ENCODE measurements around the gene MPLKIP.
"Not testable (repeated sequence)": the region's sequence is repeated elsewhere in the genome, so short reads cannot be mapped to it uniquely, and the experiment has no call there.

Gene MPLKIP

DNA sequence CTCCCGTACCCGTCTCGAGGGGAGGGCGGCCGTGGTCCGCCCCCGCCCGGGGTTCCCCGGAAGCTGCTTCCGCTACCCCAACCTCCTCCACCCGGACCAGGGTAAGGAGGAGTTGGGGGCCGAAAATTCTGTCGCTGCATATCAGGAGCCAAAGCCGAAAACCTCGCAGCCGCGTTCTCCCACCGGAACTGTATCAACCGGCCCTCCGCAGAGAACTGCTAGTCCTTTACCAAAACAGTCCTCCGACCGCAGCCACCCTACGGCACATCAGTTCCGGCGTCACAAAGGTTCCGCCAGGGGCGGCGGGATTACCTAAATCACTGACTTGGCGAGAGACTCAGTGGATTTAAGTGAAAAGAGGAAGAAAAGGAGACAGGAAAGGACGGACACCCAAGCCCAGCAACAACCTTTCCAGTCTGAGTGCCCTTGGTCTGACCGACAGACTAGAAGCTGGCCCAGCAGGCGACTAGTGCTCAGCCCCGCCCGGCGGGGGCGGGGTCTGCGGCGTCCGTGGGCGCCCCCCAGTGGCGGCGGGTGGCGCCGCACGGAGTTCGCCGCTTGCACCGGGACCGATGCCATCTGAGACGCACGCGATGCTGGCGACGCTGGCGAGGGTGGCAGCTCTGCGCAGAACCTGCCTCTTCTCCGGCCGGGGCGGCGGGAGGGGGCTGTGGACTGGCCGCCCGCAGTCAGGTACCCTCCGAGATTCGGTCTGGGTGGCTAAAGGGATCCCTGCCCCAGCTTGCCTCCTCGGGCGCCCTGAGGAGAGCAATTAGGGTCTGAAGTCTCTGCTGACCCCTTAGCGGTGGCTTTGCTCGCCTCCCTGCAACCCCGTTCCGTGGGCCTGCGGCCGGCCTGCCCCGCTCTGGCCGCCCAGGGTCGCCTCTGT lies at the start of gene MPLKIP, which contains the start of gene SUGCT:
MPLKIP (minus strand) TSS at position 195 of the 889 bp plus-strand sequence; CDS start at position 140, 55 bp downstream.
SUGCT (plus strand) TSS at position 578 of the 889 bp plus-strand sequence.
- DNase-seq (ENCODE audit: low read depth in 2 of 3, low spot score in 2 of 3): peak; percentile 71 to 80 (median 77)

DNA sequence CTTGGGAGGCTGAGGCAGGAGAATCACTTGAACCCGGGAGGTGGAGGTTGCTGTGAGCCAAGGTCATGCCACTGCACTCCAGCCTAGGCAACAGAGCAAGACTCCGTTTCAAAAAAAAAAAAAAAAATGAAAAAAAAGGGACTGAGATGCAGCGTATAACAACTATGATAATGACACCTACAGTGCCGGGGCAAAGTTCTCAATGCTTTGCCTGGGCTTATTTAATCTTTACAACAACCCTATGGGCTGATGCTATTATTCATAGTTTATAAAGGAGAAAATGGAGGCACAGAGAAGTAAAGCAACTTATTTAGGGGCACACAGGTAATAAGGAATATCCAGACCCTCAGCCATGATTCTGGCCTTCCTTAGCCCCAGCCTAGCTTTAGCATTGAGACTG lies 48.0 kb upstream of the MPLKIP start:
- no peak for DNase-seq (ENCODE audit: low read depth in 2 of 3, low spot score in 2 of 3)

DNA sequence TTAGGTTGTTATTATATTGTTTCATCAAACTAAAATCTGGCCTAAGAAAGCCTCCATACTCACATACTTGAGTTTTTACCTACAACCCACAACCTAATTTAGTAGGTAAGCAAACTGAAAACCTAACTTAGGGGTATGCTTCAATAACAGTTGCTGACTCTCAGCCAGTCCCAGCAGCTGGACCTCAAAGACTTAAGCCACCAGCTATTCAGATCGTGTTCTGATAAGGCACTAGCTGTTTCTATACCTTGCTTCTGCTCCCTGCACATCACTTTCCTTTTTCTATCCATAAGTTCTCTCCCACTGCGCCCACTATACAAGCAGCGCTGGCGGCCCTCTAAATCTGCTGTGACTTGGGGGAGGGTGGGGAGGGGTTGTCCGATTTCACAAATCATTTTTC lies 42.6 kb upstream of the MPLKIP start:
- DNase-seq (ENCODE audit: low read depth in 2 of 3, low spot score in 2 of 3): no peak

DNA sequence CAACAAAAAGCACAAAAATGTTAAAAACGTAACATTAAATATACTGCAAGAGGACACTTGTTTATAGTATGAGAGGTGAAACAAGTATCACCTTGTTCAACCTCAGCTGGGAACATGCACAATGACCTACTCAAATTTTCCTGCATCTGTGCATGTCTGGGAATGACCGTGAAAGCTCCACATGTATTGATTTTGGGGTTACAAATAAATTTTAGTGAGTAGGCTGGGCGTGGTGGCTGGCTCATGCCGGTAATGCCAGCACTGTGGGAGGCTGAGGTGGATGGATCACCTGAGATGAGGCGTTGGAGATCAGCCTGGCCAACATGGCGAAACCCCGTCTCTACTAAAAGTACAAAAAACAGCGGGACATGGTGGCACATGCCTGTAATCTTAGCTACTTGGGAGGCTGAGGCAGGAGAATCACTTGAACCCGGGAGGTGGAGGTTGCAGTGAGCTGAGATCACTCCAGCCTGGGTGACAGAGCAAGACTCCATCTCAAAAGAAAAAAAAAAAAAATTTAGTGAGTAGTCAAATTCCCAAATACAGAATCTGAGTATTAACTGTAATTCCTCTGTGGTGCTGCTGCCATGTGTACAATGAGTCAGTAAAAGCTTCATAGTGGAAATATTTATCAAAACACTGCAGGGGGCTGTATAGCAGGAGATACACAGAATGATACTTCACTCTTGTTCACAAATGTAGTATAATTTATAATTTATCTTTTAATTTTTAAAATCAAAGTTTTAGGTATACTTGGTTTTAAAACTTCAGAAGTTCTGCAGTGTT lies 41.5 kb upstream of the MPLKIP start:
- no peak for DNase-seq (ENCODE audit: low read depth in 2 of 3, low spot score in 2 of 3)

DNA sequence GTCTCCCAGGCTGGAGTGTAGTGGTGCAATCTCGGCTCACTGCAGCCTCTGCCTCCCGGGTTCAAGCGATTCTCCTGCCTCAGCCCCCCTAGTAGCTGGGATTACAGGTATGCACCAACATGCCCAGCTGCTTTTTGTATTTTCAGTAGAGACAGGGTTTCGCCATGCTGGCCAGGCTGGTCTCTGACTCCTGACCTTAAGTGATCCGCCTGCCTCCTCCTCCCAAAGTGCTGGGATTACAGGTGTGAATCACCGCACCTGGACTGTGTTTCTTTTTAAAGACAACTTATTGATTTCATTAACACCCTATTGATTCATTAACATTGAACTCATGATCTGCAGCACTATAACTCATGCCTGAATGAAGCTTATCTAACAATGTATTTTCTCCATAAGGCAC lies 40.8 kb upstream of the MPLKIP start:
- DNase-seq (ENCODE audit: low read depth in 2 of 3, low spot score in 2 of 3): not testable (repeated sequence)

DNA sequence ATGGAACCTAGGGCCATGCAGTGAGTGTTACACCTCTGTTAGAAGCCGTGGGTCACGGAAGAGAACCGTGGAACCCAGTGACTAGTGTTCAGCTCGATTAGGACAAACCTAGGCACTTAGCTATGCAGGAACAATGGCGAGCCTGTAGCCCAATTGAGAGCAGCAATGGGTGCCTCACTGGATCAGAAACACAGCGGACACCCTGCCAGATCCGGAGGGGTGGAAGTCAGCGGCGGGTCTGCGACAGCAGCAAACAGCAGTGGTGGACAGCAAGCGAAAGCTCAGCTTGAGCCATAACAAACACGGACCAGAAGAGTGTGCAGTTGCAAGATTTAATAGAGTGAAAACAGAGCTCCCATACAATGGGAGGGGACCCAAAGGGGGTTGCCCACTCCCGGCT lies 38.7 kb upstream of the MPLKIP start:
- not testable (repeated sequence) for DNase-seq (ENCODE audit: low read depth in 2 of 3, low spot score in 2 of 3)

DNA sequence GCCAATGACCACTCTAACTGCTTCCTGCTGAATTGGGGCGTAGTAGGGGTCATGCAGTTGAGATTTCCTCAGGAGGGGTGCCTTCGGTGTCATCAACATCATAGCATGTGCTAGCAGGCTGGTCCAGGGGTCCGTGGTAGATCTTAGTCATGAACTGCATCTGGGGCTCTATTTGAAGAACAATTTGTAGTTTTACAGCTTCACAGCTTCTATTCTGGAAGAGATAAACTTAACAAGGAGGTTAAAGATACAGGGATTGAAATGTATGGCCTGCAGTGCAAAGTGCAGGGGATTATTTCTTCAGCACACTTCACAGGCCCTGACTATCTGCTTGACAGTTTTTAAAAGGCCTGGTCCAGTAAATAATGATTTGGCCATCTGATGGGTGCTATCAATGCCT lies 33.8 kb upstream of the MPLKIP start:
- not testable (repeated sequence) for DNase-seq (ENCODE audit: low read depth in 2 of 3, low spot score in 2 of 3)

DNA sequence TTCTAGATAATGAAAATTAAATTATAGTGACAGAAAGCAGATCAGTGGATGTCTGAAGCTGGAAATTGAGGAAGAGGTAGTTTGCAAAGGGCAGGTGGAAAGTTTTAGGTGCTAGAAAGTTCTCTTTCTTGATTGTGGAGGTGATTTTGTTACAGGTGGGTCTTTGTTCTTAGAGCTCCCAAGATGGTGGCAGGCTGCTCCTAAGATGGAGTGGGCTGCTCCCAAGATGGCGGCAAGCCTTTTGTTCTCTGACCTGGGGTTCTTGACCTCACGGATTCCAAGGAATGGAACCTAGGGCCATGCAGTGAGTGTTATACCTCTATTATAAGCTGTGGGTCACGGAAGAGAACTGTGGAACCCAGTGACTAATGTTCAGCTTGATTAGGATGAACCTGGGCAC lies 32.9 kb upstream of the MPLKIP start:
- DNase-seq (ENCODE audit: low read depth in 2 of 3, low spot score in 2 of 3): no peak

DNA sequence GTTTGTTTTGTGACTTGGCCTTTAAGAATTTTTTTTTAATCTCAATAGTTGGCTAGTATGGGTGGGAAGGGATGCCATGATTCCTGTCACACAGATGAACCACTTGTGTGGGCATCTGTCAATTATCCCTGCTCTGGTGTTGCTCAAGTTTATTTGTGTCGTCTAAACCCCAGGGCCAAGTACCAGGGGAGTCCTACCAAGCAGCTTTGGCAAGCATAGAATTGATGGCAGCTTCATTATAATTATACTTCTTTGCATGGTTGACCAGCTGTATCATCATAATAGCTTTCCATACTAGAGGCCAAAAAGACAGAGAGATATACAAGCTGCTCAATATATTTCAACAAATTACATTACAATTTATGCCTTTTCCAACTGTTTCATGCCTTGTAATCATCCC lies 30.8 kb upstream of the MPLKIP start:
- DNase-seq (ENCODE audit: low read depth in 2 of 3, low spot score in 2 of 3): no peak

DNA sequence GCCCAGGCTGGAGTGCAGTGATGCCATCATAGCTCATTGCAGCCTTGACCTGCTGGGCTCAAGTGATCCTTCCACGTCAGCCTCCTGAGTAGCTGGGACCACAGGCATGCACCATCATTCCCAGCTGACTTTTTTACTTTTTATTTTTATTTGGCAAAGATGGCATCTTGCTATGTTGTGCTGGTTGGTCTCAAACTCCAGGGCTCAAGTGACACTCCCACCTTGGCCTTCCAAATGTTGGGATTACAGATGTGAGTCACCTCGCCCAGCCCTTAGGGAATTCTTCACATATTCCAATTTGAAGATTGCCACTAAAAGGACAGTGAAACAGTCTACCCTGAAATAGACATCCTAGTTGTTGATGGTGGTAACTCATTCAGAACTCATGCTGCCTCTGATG lies 28.1 kb upstream of the MPLKIP start:
- no peak for DNase-seq (ENCODE audit: low read depth in 2 of 3, low spot score in 2 of 3)

DNA sequence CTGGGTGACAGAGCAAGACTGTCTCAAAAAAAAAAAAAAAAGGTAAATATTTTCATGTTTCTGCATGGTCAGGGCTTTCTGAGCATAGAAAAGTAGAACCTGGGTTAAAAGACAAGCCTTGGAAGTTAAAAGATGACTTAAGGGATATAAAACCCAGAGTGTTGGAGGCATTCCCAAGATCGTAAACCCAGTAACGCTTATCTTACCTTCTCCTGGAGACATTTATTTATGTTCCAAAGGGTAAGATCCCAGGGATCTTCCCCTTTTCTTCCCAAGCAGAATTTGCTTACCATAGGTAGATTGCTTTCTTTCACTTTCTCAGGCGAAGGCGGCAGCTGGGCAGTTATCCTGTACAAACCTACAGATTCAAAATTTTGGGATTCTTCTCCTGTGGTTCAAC lies 22.6 kb upstream of the MPLKIP start:
- DNase-seq (ENCODE audit: low read depth in 2 of 3, low spot score in 2 of 3): no peak

DNA sequence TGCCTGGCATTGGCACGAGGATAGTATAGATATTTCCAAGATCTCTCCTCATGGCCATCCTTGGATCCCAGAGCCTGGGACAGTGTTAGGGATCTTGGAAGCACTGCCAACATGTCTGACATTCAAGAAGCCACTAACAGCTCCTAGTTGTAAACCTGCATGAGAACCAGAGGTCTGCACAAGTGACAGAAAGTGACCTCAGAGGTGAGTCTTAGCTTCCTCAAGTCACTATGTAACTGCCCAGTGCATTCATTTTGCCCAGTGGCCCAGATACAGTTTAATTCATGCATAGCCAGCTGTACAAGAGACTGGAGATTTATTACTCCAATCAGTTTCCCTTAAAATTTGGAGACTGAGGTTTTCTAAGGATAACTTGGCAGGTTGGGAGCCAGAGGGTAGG lies 17.1 kb upstream of the MPLKIP start:
- DNase-seq (ENCODE audit: low read depth in 2 of 3, low spot score in 2 of 3): no peak

DNA sequence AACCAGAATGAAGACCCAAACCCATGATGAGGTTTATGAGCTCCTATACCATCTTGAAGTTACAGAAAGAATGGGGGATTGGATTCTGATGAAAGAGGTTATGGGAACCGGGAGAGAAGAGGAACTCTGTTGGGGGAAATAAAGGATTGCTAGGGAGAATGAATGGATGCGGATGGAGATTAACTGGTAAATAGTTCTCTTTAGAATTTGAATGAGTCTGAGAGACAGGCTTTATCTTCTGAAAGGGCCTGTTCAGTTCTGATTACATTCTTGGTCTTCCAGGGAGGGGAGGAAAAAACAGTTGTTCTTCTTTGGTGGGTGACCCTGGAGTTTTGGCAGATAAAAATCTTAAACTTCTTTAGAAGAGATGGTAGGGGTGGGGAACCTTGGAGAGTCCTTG lies 14.2 kb upstream of the MPLKIP start:
- DNase-seq (ENCODE audit: low read depth in 2 of 3, low spot score in 2 of 3): no peak

DNA sequence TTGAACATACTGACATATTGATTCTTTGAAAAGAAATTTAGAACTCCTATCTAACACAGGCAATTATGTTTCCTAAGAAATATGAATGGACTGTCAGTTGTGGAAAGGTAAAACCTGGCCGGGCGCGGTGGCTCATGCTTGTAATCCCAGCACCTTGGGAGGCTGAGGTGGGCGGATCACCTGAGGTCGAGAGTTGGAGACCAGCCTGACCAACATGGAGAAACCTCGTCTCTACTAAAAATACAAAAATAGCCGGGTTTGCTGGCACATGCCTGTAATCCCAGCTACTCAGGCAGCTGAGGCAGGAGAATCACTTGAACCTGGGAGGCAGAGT lies 13.8 kb upstream of the MPLKIP start:
- DNase-seq (ENCODE audit: low read depth in 2 of 3, low spot score in 2 of 3): not testable (repeated sequence)

DNA sequence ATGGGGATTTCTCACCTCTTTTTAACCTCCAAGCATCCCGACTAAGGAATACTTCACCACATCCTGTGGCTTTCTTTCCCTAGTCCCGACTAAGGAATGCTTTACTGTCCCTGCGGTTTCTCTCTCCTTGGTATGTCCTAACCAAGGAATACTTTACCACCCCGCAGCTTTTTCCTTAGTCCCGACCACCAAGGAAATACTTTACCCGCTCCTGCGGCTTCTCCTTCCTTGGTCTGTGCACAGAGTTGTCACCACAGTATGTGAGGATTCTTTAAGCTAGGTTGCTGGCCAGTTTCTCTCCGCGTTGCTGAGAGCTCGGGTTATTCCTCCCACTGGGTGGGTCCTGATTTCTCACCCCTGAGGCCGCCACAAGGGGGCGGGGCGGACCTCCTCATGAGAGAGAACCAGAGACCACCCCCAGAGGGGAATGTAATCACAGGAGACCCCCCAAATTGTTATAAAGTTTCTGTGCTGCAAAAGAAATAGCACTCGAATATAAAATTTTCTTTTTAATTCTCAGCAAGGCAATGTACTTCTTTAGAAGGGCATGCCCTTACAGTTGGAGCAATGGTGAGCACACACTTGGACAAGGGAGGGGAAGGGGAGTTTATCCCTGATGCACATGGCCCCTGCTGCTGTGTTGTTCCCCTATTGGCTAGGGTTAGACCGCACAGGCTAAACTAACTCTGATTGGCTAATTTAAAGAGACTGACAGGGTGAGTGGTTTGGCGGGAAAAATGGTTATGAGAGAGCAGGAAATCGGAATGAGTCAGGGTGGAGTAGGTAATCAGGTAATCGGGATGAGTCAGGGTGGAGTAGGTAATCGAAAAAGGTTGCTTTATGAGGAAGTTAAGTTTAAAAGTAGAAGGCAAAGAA lies 13.2 kb upstream of the MPLKIP start:
- no peak for DNase-seq (ENCODE audit: low read depth in 2 of 3, low spot score in 2 of 3)

DNA sequence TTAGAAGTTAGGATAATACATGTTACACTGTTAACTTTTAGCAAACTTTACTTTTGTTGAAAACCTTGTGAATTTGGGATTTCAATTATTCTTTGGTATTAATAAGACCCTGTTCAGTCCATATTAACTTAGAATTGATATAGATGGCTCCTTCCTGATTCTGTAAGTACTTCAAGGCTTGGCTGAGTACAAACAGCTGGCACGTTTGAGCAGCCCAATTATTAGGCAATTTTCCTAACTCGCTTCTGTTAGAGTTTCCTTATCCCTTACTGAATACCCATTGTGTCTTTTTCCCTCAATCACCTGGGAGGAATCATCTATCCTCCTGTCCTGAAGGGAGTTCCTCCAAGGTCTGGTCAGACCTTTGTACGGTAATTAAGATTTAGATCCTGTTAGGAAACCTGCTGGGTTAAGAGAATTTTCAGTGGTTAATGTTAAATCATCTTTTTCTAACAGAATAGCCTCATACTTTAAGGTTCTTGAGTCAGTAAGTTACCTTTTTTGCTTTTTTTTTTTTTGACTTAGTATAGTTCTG lies 11.2 kb upstream of the MPLKIP start:
- DNase-seq (ENCODE audit: low read depth in 2 of 3, low spot score in 2 of 3): not testable (repeated sequence)

DNA sequence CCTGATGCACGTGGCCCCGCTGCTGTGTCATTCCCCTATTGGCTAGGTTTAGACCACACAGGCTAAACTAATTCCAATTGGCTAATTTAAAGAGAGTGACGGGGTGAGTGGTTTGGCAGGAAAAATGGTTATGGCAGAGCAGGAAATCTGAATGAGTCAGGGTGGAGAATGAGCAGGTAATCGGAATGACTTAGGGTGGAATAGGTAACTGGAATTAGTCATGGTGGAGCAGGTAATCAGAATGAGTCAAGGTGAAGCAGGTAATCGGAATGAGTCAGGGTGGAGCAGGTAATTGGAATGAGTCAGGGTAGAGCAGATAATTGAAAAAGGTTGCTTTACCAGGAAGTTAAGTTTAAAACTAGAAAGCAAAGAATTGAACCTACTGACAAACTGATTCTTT lies 7.5 kb upstream of the MPLKIP start:
- DNase-seq (ENCODE audit: low read depth in 2 of 3, low spot score in 2 of 3): not testable (repeated sequence)

DNA sequence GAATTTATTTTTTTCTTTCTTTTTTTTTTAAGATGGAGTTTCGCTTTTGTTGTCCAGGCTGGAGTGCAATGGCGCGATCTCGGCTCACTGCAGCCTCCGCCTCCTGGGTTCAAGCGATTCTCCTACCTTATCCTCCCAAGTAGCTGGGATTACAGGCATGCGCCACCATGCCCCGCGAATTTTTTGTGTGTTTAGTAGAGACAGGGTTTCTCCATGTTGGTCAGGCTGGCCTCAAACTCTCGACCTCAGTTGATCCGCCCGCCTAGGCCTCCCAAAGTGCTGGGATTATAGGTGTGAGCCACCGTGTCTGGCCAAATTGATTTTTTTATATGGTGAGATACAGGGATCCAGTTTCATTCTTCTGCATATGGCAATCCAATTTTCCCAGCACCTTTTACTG lies 5.5 kb upstream of the MPLKIP start:
- not testable (repeated sequence) for DNase-seq (ENCODE audit: low read depth in 2 of 3, low spot score in 2 of 3)

DNA sequence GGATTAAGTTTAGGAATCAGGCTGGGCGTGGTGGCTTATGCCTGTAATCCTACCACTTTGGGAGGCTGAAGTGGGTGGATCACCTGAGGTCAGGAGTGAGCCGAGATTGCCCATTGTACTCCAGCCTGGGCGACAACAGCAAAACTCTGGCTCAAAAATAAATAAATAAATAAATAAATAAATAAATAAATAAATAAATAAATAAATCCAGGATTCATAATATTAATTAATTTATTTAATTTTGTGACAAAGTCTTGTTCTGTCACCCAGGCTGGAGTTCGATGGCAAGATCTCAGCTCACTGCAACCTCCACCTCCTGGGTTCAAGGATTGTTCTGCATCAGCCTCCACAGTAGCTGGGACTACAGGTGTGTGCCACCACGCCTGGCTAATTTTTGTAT lies 4.6 kb upstream of the MPLKIP start:
- no peak for DNase-seq (ENCODE audit: low read depth in 2 of 3, low spot score in 2 of 3)

DNA sequence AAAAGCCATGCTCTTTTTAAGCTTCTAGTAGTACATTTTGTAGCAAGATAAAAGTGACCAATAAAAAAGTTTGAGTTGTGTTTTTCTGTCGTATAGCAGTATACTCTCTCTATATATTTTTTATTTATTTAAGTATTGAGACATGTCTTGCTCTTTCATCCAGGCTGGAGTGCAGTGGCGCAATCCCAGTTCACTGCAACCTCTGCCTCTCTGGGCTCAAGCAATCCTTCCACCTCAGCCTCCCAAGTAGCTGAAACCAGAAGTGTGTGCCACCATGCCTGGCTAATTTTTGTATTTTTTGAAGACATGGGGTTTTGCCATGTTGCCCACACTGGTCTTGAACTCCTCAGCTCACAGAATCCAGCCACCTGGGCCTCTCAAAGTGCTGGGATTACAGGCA lies 3.1 kb upstream of the MPLKIP start:
- no peak for DNase-seq (ENCODE audit: low read depth in 2 of 3, low spot score in 2 of 3)

DNA sequence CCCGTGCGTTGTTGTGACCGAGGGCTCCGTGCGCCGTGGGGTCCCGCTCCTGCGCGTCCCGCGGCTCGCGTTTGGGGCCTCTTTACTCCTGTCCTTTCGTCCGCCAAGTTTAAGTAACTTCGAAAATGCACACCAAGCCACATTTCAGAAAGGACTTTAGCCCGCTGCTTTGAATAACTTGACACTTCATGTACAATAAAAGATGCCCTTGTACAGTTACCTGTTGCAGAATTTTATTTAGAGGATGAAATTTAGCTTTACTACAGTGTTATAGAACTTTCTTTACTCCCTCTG lies 842 bp upstream of the MPLKIP start:
- no peak for DNase-seq (ENCODE audit: low read depth in 2 of 3, low spot score in 2 of 3)
